Panc1 (cell line): ENCODE measurements around the gene TULP4.

Experiments used
- TCF7L2 ChIP-seq: IDR thresholded peaks from 2 replicates; pipeline ENCODE4 v1.6.1; 2011; ENCODE audit warnings: mild to moderate bottlenecking, low read depth, low read length, inconsistent platforms
- TF ChIP-seq, protein P1 (sequence below), 2 experiments: IDR thresholded peaks; 2 replicates each; pipeline ENCODE4 v1.6.1; 2011 to 2012; ENCODE audit warnings: low read depth in 2 of 2, control low read depth in 1 of 2, low read length in 1 of 2, mild to moderate bottlenecking in 1 of 2, moderate library complexity in 1 of 2; ENCODE audit not compliant: insufficient read depth in 1 of 2

DNA sequence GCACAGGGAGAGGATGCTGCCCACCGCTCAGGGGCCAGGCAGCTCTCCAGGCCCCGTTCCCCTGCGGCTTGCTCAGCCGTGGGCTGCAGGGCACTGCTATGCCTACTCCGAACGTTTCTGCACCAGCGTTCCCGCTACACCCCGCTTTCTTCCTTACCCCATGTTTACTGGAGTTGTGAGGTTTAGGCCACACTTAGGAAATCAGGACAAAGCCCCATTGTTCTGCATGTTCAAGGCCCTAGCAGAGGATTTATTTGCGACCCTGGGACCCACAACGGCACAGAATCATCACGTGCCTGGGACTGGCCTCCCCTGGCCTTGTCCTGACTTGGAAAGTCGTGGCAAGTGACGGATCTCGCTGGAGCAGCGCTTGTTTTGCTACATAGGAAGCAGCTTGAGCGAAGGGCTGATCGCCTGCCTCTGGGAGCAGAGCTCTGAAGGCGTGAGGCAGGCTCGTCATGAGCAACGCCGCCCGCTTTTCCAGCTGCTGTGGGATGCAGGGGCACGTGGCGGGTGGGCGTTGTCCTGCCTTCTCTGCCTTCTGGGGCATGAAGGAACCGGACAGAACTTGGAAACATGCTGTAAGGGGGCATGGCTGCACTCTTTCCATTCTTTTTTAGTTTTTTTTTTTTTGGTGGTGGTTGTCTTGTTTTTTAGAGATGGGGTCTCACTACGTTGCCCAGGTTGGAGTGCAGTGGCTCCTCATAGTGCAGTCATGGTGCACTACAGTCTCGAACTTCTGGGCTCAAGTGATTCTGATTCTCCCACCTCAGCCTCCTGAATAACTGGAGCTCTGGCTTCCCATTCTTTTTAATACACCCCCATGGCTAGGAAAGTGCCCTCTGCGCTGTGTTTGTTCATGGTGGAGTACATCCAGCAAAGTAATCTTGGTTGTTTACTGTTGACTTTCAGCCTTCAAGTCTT is 233.0 kb downstream of the TULP4 start:
- TF ChIP-seq, protein P1, sequence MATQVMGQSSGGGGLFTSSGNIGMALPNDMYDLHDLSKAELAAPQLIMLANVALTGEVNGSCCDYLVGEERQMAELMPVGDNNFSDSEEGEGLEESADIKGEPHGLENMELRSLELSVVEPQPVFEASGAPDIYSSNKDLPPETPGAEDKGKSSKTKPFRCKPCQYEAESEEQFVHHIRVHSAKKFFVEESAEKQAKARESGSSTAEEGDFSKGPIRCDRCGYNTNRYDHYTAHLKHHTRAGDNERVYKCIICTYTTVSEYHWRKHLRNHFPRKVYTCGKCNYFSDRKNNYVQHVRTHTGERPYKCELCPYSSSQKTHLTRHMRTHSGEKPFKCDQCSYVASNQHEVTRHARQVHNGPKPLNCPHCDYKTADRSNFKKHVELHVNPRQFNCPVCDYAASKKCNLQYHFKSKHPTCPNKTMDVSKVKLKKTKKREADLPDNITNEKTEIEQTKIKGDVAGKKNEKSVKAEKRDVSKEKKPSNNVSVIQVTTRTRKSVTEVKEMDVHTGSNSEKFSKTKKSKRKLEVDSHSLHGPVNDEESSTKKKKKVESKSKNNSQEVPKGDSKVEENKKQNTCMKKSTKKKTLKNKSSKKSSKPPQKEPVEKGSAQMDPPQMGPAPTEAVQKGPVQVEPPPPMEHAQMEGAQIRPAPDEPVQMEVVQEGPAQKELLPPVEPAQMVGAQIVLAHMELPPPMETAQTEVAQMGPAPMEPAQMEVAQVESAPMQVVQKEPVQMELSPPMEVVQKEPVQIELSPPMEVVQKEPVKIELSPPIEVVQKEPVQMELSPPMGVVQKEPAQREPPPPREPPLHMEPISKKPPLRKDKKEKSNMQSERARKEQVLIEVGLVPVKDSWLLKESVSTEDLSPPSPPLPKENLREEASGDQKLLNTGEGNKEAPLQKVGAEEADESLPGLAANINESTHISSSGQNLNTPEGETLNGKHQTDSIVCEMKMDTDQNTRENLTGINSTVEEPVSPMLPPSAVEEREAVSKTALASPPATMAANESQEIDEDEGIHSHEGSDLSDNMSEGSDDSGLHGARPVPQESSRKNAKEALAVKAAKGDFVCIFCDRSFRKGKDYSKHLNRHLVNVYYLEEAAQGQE (IDR thresholded peaks at IDR 0.05; ENCODE audit: insufficient read depth in 1 of 2, low read depth in 2 of 2, low read length in 1 of 2), result no peak
- no peak for TF ChIP-seq TCF7L2
